ENCODE results near the gene CDKAL1. TPM values are rescaled to one million over a fixed set of nuclear protein-coding genes. Genes with fewer than 3 reads are reported as not detected.

CDKAL1 gene
- total and polyA plus RNA-seq, 2 donors: 5.8 to 44.1 TPM

- no peak overlapping the region for H3K27ac ChIP-seq (ENCODE audit: low read depth)
- no peaks in the 10 kb centered on the region for H3K36me3 ChIP-seq (ENCODE audit: insufficient read depth)
- H3K4me3 ChIP-seq (ENCODE audit: low read depth, low read length): no peak overlapping the region
- WGBS: 93% methylated on average over 4 of the region's 4 CpGs
- no peak for DNase-seq (ENCODE audit: extremely low spot score)
- no peaks in the 10 kb centered on the region for H3K4me1 ChIP-seq (ENCODE audit: insufficient read depth)
These were observed 335.8 kb downstream of the CDKAL1 start for GRCh38 chr6:20870021-20870420.

- no peak for DNase-seq (ENCODE audit: extremely low spot score)
- no peaks in the 10 kb centered on the region for H3K36me3 ChIP-seq (ENCODE audit: insufficient read depth)
- H3K27ac ChIP-seq (ENCODE audit: low read depth): no peak overlapping the region
- no peaks in the 10 kb centered on the region for H3K4me1 ChIP-seq (ENCODE audit: insufficient read depth)
- H3K4me3 ChIP-seq (ENCODE audit: low read depth, low read length): no peak overlapping the region
- WGBS: 80% methylated on average over 1 of the region's 1 CpG
These were observed 336.2 kb downstream of the CDKAL1 start for GRCh38 chr6:20870493-20870892.

- 84% methylated on average over 7 of the region's 7 CpGs for WGBS
- DNase-seq (ENCODE audit: extremely low spot score): no peak
- no peak overlapping the region for H3K4me3 ChIP-seq (ENCODE audit: low read depth, low read length)
- no peak overlapping the region for H3K27ac ChIP-seq (ENCODE audit: low read depth)
- no peaks in the 10 kb centered on the region for H3K4me1 ChIP-seq (ENCODE audit: insufficient read depth)
- no peaks in the 10 kb centered on the region for H3K36me3 ChIP-seq (ENCODE audit: insufficient read depth)
These were observed 339.4 kb downstream of the CDKAL1 start for GRCh38 chr6:20873425-20874190.

DNA sequence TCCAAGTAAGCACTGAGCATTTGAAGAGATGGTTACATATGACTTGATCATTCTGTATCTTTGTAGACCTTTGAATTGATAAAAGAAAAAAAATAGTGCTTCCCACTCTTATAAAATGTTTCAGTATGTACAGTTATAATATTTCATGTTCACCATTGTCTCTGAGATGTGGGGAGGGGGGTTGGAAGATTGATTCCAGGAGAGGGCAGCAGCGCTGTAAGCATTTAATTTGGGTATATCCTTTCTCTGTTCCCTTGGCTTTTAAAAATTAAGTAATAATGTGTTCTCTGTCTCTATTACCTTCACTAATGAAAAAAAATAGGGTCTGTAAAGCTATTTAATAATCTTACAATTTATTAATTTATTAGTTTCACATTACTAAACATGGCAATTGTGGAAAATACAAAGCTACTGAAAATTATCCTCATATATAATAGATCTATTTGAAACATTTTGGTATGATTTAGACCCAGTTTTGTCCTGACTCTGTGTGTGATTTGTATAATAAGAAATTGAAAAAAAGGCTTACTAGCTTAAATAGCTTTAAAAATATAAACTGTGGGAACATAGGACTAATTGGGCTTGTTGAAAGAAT lies 341.2 kb downstream of the CDKAL1 start:
- Histone ChIP-seq H3K36me3 (ENCODE audit: insufficient read depth) (no peaks in the 10 kb centered on the region), H3K27ac (ENCODE audit: low read depth) (no peak overlapping the region), H3K4me1 (ENCODE audit: insufficient read depth) (no peaks in the 10 kb centered on the region), H3K4me3 (ENCODE audit: low read depth, low read length) (no peak overlapping the region)
- no peak for DNase-seq (ENCODE audit: extremely low spot score)
- 95% methylated on average over 1 of the region's 1 CpG for WGBS

GRCh38 chr6:20876036-20876435 lies 341.8 kb downstream of the CDKAL1 start:
- Histone ChIP-seq H3K4me3 (ENCODE audit: low read depth, low read length) (no peak overlapping the region), H3K4me1 (ENCODE audit: insufficient read depth) (no peaks in the 10 kb centered on the region), H3K36me3 (ENCODE audit: insufficient read depth) (no peaks in the 10 kb centered on the region), H3K27ac (ENCODE audit: low read depth) (no peak overlapping the region)
- 68% methylated on average over 2 of the region's 2 CpGs for WGBS
- DNase-seq (ENCODE audit: extremely low spot score): no peak

GRCh38 chr6:20876561-20876960 lies 342.3 kb downstream of the CDKAL1 start:
- 95% methylated on average over 2 of the region's 2 CpGs for WGBS
- H3K4me1 ChIP-seq (ENCODE audit: insufficient read depth): no peaks in the 10 kb centered on the region
- H3K4me3 ChIP-seq (ENCODE audit: low read depth, low read length): no peak overlapping the region
- H3K27ac ChIP-seq (ENCODE audit: low read depth): no peak overlapping the region
- DNase-seq (ENCODE audit: extremely low spot score): no peak
- H3K36me3 ChIP-seq (ENCODE audit: insufficient read depth): no peaks in the 10 kb centered on the region

DNA sequence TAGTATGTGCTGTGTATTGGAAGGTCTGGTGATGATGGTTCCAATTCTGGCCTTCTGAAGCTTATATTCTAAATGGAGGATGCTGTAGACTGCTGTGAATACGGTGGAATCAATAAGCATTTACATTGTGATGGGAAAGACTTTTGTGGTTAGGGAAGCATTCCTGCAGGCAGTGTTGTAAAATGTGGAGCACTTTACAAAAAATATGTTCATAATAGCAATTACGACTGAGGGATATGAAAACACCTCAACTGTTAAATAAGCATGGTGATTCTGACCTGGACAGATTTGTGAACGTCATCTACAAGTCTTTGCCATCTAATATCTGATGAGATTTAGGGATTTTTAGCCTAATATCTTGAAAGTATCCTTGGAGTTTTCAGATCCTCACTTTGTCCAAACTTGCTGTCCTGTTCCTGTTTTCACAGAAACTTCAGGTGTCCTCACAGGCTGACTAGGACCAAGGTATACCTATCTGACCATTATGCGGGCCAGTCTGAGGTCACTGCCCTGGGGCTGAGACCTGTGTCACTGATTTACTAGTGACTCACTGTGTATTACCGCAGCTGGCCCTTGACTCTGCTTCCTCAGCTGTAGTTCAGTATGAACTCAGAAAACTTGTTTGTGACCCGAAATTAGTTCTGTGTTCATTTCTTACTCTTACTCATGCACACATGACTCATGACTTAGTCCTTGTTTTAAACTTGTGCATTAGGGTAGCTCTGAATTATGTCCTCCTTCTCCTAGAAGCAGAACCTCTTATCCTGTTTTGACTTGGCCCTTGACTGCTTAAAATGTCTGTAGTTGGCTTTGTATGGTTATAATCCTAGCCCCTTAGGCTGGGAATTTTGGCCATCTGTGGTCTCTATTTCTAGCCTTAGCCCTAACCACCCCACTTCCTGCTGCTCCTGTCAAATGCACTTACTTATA lies 343.0 kb downstream of the CDKAL1 start:
- DNase-seq (ENCODE audit: extremely low spot score): no peak
- Histone ChIP-seq H3K27ac (ENCODE audit: low read depth) (peak overlapping the region; percentile 53), H3K4me1 (ENCODE audit: insufficient read depth) (no peaks in the 10 kb centered on the region), H3K36me3 (ENCODE audit: insufficient read depth) (no peaks in the 10 kb centered on the region), H3K4me3 (ENCODE audit: low read depth, low read length) (no peak overlapping the region)
- 73% methylated on average over 6 of the region's 6 CpGs for WGBS

DNA sequence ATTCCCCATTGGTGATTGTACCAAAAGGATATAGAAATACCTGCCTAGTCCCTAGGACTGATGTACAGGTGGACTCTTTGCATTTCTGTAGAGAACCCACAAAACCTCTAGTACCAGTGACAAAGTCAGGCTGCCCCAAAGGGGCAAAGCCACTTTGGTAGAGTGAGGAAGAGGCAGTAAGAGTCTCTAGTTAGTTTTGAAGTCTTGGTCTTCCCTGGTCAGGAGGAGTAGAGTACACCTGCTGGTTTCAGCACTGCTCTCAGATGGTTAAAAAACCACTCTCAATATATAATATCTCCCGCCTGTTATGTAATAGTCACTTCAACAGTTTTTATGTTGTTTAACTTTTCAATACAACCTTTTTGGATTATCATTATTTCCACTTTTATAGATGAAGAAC lies 344.9 kb downstream of the CDKAL1 start:
- no peaks in the 10 kb centered on the region for H3K4me1 ChIP-seq (ENCODE audit: insufficient read depth)
- H3K36me3 ChIP-seq (ENCODE audit: insufficient read depth): no peaks in the 10 kb centered on the region
- no peak for DNase-seq (ENCODE audit: extremely low spot score)
- H3K27ac ChIP-seq (ENCODE audit: low read depth): no peak overlapping the region
- H3K4me3 ChIP-seq (ENCODE audit: low read depth, low read length): no peak overlapping the region
- WGBS: 95% methylated on average over 1 of the region's 1 CpG

GRCh38 chr6:20879526-20879925 lies 345.3 kb downstream of the CDKAL1 start:
- DNase-seq (ENCODE audit: extremely low spot score): no peak
- no peak overlapping the region for H3K4me3 ChIP-seq (ENCODE audit: low read depth, low read length)
- 70% methylated on average over 1 of the region's 1 CpG for WGBS
- no peaks in the 10 kb centered on the region for H3K4me1 ChIP-seq (ENCODE audit: insufficient read depth)
- no peak overlapping the region for H3K27ac ChIP-seq (ENCODE audit: low read depth)
- no peaks in the 10 kb centered on the region for H3K36me3 ChIP-seq (ENCODE audit: insufficient read depth)

- Histone ChIP-seq H3K4me1 (ENCODE audit: insufficient read depth) (no peaks in the 10 kb centered on the region), H3K27ac (ENCODE audit: low read depth) (no peak overlapping the region), H3K36me3 (ENCODE audit: insufficient read depth) (no peaks in the 10 kb centered on the region), H3K4me3 (ENCODE audit: low read depth, low read length) (no peak overlapping the region)
- WGBS: 99% methylated on average over 1 of the region's 1 CpG
- no peak for DNase-seq (ENCODE audit: extremely low spot score)
These were observed 347.1 kb downstream of the CDKAL1 start for GRCh38 chr6:20881365-20881764.

- WGBS: 95% methylated on average over 5 of the region's 5 CpGs
- no peak for DNase-seq (ENCODE audit: extremely low spot score)
- Histone ChIP-seq H3K27ac (ENCODE audit: low read depth) (no peak overlapping the region), H3K4me1 (ENCODE audit: insufficient read depth) (no peaks in the 10 kb centered on the region), H3K36me3 (ENCODE audit: insufficient read depth) (no peaks in the 10 kb centered on the region), H3K4me3 (ENCODE audit: low read depth, low read length) (no peak overlapping the region)
These were observed 347.8 kb downstream of the CDKAL1 start for GRCh38 chr6:20882014-20882413.

DNA sequence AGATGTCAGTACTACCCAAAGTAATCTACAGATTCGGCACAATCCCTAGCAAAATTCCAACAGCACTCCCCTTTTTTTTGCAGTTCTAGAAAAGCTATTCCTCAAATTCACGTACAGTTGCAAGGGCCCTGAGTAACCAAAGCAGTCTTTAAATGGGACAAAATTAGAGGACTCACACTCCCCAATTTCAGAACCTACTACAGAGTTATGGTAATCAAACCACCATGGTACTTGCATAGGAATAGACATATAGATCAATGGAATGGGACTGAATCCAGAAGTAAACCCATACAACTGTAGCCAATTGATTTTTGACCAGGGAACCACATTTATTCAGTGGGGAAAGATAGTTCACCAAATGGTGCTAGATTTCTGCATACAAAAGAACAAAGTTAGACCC lies 350.8 kb downstream of the CDKAL1 start:
- H3K4me3 ChIP-seq (ENCODE audit: low read depth, low read length): no peak overlapping the region
- no peaks in the 10 kb centered on the region for H3K36me3 ChIP-seq (ENCODE audit: insufficient read depth)
- no peaks in the 10 kb centered on the region for H3K4me1 ChIP-seq (ENCODE audit: insufficient read depth)
- DNase-seq (ENCODE audit: extremely low spot score): no peak
- no peak overlapping the region for H3K27ac ChIP-seq (ENCODE audit: low read depth)
- 99% methylated on average over 2 of the region's 2 CpGs for WGBS

DNA sequence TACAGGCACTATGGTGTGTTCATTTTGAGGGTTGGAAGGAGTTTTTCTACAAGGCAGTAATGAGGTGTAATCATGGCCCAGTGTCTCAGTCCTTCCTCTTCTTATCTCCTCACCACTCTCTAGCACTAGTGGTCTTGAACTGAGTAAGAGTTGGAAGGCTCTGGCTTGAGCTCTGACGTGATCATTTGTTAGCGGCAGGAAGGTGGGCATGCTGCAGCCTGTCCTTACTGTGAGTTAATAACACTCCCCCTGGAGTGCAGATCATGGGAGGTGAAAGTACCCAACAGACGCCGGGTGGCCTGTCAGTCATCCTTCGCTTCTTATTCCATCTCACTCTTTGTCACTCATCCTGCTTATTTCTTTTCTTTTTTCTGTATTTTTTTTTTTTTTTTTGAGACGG lies 356.9 kb downstream of the CDKAL1 start:
- DNase-seq (ENCODE audit: extremely low spot score): no peak
- no peaks in the 10 kb centered on the region for H3K4me1 ChIP-seq (ENCODE audit: insufficient read depth)
- 91% methylated on average over 6 of the region's 6 CpGs for WGBS
- no peak overlapping the region for H3K4me3 ChIP-seq (ENCODE audit: low read depth, low read length)
- H3K36me3 ChIP-seq (ENCODE audit: insufficient read depth): no peaks in the 10 kb centered on the region
- H3K27ac ChIP-seq (ENCODE audit: low read depth): no peak overlapping the region

- WGBS: 72% methylated on average over 2 of the region's 2 CpGs
- Histone ChIP-seq H3K27ac (ENCODE audit: low read depth) (no peak overlapping the region), H3K4me3 (ENCODE audit: low read depth, low read length) (no peak overlapping the region), H3K36me3 (ENCODE audit: insufficient read depth) (no peaks in the 10 kb centered on the region), H3K4me1 (ENCODE audit: insufficient read depth) (no peaks in the 10 kb centered on the region)
- DNase-seq (ENCODE audit: extremely low spot score): no peak
These were observed 358.1 kb downstream of the CDKAL1 start for GRCh38 chr6:20892365-20892764.
